Stimulated activated CD4-positive, alpha-beta T cell treated with anti-CD3 and anti-CD28 coated beads, Interleukin-4, amount 100 ng/mL, for 24 hours (primary cell): Measurements from ENCODE around the gene CFAP68.
A peak's percentile ranks its signal among the peaks of the same experiment; 100 is the strongest.
"Not testable (repeated sequence)": the region's sequence is repeated elsewhere in the genome, so short reads cannot be mapped to it uniquely, and the experiment has no call there.

Experiments
- DNase-seq: peaks from one replicate; pipeline ENCODE4 v3.0.0-alpha.2; 2020

CFAP68 gene

DNA sequence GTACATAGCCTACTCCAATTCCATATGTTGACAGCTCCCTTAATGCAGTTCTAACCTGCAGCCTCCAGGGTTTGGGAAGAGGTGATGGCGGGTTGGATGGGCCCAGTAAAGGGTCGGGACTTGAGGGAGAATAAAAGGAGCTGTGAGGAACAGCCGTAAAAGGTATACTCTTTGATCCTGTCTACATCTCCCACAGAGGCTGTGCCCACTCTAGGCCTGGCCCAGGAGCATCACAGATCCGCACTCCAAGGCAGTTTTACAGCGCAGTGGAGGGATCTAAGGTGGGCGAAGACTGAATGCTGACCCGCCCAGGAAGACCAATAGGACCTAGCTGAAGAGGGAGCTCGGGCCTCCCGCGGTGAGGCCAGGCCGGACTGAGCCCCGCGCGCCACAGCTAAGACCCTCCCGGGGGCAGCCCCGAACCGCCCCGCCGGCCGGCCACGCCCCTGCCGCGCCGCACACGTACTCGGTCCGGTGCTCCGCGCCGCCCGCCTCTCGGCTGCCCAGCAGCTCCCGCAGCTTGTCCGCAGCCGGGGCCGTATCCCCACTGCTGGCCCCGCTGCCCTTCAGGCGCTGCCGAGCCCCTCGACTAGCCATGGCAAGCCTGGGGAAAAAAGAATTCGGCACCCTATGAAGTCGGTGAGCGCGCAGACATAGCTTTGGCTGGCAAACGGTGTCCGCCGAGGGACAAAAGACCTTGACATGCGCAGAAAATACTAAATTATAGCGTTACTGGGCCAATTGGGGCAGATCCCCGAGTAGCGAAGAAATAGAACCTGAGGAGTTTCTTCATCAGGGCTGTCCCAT, 8.3 kb upstream of the CFAP68 start, which contains the start of gene ALG9:
Gene ALG9 (minus strand): TSS at position 696 of the 807 bp plus-strand sequence. CDS start 99 bp downstream, at position 597.
- DNase-seq, result peak; percentile 93

DNA sequence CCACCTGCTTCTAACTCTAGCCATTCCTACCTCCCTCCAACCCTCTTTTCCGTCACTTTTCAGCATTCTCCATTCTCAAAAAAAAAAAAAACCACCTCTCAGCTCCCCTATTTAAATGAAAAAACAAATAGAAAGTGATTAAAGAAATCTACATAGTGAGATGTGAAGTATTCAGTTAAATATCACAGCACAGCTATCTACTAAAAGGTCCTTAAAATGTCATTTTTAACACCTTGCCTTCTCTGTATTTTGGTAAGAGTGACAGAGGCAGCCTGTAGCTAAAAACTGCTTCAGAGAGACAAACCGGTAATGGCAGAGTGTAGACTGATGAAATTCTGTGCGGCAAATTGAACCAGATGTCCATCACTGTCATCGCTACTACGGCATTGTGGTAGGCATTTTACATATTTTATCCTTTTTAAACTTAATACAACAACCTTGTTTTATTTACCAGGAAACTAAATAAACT, 7.6 kb upstream of the CFAP68 start:
- DNase-seq, result no peak

DNA sequence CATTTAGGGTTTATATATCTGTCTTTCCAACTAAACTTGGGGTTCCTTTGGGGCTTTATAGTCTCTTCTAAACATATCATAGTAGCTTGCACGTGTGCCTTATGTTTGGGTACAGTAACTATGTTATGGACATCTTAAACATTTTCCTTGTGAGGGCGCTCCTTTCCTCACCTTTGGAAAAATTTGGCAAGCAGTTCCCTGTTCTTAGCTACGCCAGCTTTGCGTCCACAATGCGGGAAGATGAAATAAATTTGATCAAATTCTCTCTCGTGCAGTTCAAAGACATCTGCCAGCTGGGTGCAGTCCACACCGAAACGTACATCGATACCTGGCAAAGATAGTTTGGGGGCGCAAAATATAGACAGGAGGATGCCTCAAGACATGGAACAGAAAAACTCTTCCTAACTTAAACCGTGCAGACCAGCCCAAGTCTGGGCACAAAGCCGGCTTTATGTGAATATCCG, 924 bp upstream of the CFAP68 start:
- no peak for DNase-seq

DNA sequence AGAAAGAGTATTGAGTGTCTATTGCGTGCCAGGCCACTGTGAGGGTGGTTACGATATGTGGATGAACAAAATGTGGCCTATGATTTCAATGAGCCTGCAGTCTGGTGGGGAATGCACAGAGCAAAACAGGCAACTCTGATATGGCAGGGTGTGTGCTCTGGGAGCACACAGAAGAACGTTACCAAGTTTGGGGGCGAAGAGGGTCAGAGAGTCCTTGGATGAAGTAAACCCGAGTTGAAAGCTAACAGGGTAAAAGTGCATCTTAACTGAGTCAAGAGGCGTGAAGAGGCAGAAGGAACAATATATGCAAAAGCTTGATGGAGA, 258 bp downstream of the CFAP68 start:
- DNase-seq, result no peak

DNA sequence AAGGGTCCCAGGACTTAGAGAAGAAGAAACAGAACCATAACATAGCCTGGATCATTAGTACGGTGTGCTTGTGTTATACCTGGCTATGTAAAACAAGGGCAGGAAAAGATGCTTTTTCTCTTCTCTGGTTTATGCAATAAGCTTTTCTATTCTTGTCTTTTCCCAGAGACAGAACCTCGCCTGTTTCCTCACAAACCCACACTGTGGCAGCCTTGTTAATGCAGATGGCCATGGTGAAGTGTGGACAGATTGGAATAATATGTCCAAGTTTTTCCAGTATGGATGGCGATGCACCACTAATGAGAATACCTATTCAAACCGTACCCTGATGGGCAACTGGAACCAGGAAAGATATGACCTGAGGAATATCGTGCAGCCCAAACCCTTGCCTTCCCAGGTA, 2.9 kb downstream of the CFAP68 start:
- DNase-seq, result no peak

GRCh38 chr11:111885053-111885452, 5.7 kb downstream of the CFAP68 start:
- not testable (repeated sequence) for DNase-seq

- no peak for DNase-seq
Measured at GRCh38 chr11:111886032-111886431, 6.7 kb downstream of the CFAP68 start.

GRCh38 chr11:111886844-111887243, 7.5 kb downstream of the CFAP68 start:
- DNase-seq, result no peak

DNA sequence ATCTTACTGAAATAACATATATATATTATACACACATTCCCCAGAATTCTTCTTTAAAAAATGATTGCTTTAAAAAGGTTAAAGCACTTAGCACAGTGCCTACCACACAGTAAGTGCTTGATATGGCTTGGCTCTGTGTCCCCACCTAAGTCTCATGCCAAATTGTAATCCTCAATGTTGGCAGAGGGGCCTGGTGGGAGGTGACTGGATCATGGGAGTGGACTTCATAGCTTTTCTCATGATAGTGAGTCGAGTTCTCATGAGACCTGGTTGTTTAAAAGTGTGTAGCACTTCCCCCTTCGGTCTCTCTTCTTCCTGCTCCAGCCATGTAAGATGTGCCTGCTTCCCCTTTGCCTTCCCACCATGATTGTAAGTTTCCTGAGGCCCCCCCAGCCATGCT, 26.1 kb downstream of the CFAP68 start:
- DNase-seq, result no peak

- no peak for DNase-seq
Measured at GRCh38 chr11:111906680-111907079, 27.3 kb downstream of the CFAP68 start.

DNA sequence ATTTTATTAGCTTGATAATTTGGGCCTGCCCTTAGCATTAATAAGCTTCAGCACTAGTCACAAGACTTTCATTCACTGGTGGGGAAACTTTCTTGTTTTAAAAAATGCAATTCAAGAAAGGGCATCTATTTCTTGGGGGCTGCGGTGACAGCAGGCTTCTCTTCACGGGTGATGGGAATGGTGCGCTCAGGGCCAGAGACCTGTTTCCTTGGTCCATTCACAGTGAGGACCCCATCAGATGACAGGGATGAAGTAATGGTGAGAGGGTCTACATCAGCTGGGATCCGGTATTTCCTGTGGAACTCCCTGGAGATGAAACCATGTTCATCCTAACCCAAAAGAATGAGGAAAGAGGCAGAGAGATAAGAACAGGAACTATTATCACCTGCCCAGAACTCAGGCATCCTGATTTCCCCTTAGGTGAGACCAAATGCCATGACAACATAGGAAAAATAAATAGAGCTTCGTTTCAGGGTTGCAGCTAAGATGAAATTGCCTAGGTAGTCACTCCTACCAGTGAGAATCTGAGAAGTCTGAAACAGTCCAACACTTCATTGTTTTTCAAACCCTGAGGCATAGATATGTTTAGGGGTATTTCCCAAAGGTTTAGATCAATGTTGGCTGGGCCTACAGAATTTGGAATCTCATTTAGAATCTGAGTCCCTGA, 29.4 kb downstream of the CFAP68 start:
- DNase-seq, result no peak

DNA sequence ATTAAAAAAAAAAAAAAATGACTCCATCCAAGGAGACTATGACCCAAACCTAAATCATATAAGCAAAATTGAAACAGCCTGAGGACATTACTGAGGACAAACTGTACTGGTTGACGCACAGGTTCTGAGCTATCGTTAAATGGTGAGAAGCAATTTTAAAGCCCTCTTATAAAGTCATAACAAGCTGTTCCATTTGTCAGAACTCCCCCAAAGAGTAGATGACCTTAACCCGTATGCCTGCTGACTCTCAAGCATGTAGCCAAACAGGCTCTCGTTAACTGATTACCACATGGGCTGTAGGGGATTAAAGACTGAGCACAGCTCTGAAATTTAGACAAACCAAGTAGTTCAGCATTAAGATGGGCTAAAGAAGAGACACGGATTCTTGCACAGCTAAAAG, 30.0 kb downstream of the CFAP68 start:
- no peak for DNase-seq

GRCh38 chr11:111910676-111911562, 31.6 kb downstream of the CFAP68 start:
- no peak for DNase-seq

DNA sequence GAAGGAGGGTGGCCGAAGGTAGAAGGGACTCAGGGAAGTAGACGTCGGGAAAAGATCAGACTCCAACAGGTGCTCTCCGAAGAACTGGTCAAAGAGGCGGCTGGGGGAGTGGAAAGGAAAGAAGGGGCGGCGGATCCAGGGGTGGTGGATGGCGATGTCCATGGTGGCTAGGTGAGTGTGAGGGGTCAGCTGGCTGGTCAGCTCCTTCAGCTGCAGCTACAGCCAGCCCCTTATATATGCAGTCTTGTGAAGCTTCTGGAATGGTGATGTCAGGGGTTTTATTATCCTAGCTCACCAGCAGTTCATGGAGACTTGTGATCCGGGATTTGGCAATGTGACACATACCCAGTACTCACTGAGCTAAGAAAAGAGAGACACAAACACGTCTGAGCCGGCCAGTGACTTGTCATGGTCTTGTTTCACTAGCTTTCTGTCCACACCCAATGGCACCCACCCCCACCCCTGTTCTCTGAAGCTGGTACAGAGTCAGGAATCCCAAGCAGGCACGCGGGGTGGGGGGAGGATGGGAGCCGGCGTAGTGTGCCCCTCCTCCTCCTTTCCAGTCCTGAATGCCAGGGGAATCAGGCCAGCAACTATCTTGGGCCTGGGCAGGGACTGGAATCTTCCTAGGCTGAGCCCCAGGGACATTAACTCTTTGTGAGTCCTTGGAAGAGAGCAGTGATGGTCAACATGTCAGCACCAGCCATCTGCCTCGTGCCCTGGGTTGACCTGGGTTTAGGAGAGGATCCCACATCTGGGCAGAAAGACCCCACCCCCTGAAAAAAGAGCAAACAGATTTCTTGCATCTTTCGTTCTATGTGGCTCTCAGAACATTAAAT, 32.4 kb downstream of the CFAP68 start, which contains the start of gene CRYAB:
Gene CRYAB (minus strand): TSS at position 208 of the 839 bp plus-strand sequence. CDS start 46 bp downstream, at position 162.
- no peak for DNase-seq

- DNase-seq, result no peak
Measured at GRCh38 chr11:111912535-111912934, 33.2 kb downstream of the CFAP68 start, which contains the start of gene HSPB2. HSPB2 (plus strand) TSS chr11:111912734; CDS start chr11:111912830, 96 bp downstream.

DNA sequence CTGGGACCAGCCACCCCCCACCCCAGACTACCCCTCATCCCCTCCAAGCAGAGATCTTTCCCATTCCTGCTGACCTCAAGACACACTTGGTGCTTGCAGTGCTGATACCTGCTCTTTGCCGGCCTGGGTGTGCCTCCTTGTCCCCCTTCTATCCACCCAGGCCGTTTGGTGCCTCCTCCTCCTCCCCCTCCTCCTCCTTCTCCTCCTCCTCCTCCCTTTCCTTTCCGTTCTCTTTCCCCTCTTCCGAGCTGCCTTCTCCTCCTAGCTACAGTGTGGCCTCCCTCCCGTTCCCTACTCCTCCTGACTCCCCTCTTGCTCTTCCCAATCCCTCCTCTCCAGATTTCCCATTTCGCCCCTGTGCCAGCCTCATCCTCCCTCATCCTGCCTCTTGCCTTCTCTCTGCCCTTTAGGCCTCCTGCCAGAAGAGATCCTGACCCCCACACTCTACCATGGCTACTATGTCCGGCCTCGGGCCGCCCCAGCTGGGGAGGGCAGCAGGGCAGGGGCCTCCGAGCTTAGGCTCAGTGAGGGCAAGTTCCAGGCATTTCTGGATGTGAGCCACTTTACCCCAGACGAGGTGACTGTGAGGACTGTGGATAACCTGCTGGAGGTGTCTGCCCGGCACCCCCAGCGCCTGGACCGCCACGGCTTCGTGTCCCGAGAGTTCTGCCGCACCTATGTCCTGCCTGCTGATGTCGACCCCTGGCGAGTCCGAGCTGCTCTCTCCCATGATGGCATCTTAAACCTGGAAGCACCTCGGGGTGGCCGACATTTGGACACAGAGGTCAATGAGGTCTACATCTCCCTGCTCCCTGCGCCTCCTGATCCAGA, 33.9 kb downstream of the CFAP68 start:
- DNase-seq, result no peak

DNA sequence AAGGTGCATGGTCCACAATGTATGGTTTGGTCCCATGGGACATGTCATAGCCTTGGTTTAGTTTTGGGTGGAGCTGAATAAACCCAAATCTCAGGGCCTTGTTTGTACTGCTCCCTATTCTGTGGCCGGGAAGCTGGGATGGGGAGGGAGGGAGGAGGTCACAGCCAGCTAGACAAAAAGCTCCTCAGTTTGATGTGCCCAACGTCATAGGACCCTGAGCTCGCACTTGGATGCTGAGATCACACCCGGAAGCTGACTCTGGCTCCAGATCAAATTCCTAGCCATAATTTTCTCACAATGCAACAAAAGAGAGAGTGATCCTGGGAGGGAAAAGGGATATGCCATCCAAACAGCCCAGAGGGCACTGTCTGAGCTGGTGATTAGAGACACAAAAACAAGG, 34.7 kb downstream of the CFAP68 start:
- no peak for DNase-seq

GRCh38 chr11:111916768-111917167, 37.4 kb downstream of the CFAP68 start:
- DNase-seq, result no peak

DNA sequence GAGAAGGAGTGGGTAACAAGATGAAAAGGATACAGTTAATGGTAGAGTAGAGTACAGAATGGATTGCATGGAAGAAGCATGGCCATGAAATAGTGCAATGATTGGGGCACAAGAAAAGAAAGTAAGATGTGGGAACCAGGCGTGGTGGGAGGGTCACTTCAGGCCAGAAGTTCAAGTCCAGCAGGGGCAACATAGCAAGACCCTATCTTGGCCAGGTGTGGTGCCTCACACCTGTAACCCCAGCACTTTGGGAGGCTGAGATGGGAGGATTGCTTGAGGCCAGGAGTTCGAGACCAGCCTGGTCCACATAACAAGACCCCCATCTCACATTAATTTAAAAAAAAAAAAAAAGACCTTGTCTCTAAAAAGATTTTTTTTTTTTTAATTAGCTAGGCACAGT, 38.0 kb downstream of the CFAP68 start:
- no peak for DNase-seq

- no peak for DNase-seq
Measured at GRCh38 chr11:111917788-111918187, 38.4 kb downstream of the CFAP68 start.
